Fibroblast of lung (primary cell): ENCODE measurements around the gene ABCG5. TPM values are rescaled to one million over a fixed set of nuclear protein-coding genes. Genes with fewer than 3 reads are reported as not detected.
A peak's percentile ranks its signal among the peaks of the same experiment; 100 is the strongest.

Experiments used
- DNase-seq, 2 donors: peaks; one replicate each; pipeline versions ENCODE4 v3.0.0 to v3.0.0-alpha.2; 2010; ENCODE audit warnings: low read depth in 2 of 2
- H2AFZ ChIP-seq: 2 replicates; pipeline ENCODE4 v1.5.1; 2012; ENCODE audit warnings: low read length, control low read depth, inconsistent platforms
- H3K27ac ChIP-seq: 2 replicates; pipeline ENCODE4 v1.5.1; 2011; ENCODE audit warnings: low read length, control low read depth; ENCODE audit not compliant: insufficient read depth
- H3K27me3 ChIP-seq: 2 replicates; pipeline ENCODE4 v1.5.1; 2011; ENCODE audit warnings: mild to moderate bottlenecking, low read length; ENCODE audit not compliant: control insufficient read depth, insufficient read depth
- H3K36me3 ChIP-seq: 2 replicates; pipeline ENCODE4 v1.5.1; 2011; ENCODE audit warnings: low read length; ENCODE audit not compliant: control insufficient read depth, insufficient read depth
- H3K4me1 ChIP-seq: 2 replicates; pipeline ENCODE4 v1.5.1; 2011; ENCODE audit warnings: low read length; ENCODE audit not compliant: control insufficient read depth, insufficient read depth; ENCODE audit errors: extremely low read depth
- H3K4me2 ChIP-seq: 2 replicates; pipeline ENCODE4 v1.5.1; 2011; ENCODE audit warnings: low read length, control low read depth; ENCODE audit not compliant: insufficient read depth; ENCODE audit errors: extremely low read depth
- H3K4me3 ChIP-seq, 4 experiments: fragments of 200-600 bp in 1 of 4; sonication (generic) in 1 of 4; replicated peaks in 1 of 4; 2 replicates each; pipeline ENCODE4 v1.5.1; 2011 to 2016; ENCODE audit warnings: low read length in 4 of 4, low read depth in 3 of 4, mild to moderate bottlenecking in 3 of 4, control low read depth in 2 of 4, inconsistent platforms in 1 of 4, mixed read lengths in 1 of 4; ENCODE audit not compliant: insufficient read depth in 1 of 4; ENCODE audit errors: control extremely low read depth in 1 of 4
- H3K79me2 ChIP-seq: 2 replicates; pipeline ENCODE4 v1.5.1; 2012; ENCODE audit warnings: mild to moderate bottlenecking, low read length, inconsistent platforms; ENCODE audit not compliant: control insufficient read depth, insufficient read depth
- H3K9ac ChIP-seq: 2 replicates; pipeline ENCODE4 v1.5.1; 2011; ENCODE audit warnings: mild to moderate bottlenecking, low read length, control low read depth; ENCODE audit not compliant: insufficient read depth
- H3K9me3 ChIP-seq: 2 replicates; pipeline ENCODE4 v1.5.1; 2012; ENCODE audit warnings: low read depth, low read length; ENCODE audit not compliant: control insufficient read depth, insufficient read depth
- H4K20me1 ChIP-seq: 2 replicates; pipeline ENCODE4 v1.5.1; 2011; ENCODE audit warnings: low read length; ENCODE audit not compliant: control insufficient read depth, insufficient read depth; ENCODE audit errors: extremely low read depth
- EZH2 ChIP-seq: IDR thresholded peaks from 2 replicates; pipeline ENCODE4 v1.5.1; 2012; ENCODE audit warnings: low read length, control low read depth, mild to moderate bottlenecking; ENCODE audit errors: missing control alignments
- polyA plus RNA-seq, 2 donors: library from polyadenylated mRNA; depleted of rRNA in 1 of 2; stranded (reverse) in 1 of 2; unstranded in 1 of 2; fragments of >200 nt; gene quantifications; 2 replicates each; pipeline ENCODE4 v1.2.1, GENCODE V29; 2011 to 2012; ENCODE audit warnings: missing spikeins in 1 of 2
- total RNA-seq: library from RNA; depleted of rRNA; stranded (reverse); fragments of >200 nt; gene quantifications from 2 replicates; pipeline ENCODE4 v1.2.1, GENCODE V29; 2014
- TF ChIP-seq, protein P1 (sequence below), 2 donors: IDR thresholded peaks in 1 of 2; conservative IDR thresholded peaks in 1 of 2; 1 replicate in 1 of 2; 2 replicates in 1 of 2; pipeline ENCODE4 v1.5.1; 2011 to 2012; ENCODE audit warnings: low read length in 2 of 2, control low read depth in 1 of 2, inconsistent platforms in 1 of 2, low read depth in 1 of 2, mild to moderate bottlenecking in 1 of 2

The ABCG5 gene
- total and polyA plus RNA-seq, 2 donors (not counting 1 experiment from before 2014, with no cell fraction given) = not detected

- Histone ChIP-seq H3K27me3 (no peaks in the 10 kb centered on the region), H3K9ac (no peak overlapping the region), H3K4me1 (no peaks in the 10 kb centered on the region), H3K36me3 (no peaks in the 10 kb centered on the region), H3K27ac (no peak overlapping the region), H3K4me2 (no peak overlapping the region), H4K20me1 (no peaks in the 10 kb centered on the region), H2AFZ (no peak overlapping the region), H3K4me3 (no peak overlapping the region), H3K9me3 (no peaks in the 10 kb centered on the region), H3K79me2 (no peaks in the 10 kb centered on the region)
- TF ChIP-seq, protein P1, sequence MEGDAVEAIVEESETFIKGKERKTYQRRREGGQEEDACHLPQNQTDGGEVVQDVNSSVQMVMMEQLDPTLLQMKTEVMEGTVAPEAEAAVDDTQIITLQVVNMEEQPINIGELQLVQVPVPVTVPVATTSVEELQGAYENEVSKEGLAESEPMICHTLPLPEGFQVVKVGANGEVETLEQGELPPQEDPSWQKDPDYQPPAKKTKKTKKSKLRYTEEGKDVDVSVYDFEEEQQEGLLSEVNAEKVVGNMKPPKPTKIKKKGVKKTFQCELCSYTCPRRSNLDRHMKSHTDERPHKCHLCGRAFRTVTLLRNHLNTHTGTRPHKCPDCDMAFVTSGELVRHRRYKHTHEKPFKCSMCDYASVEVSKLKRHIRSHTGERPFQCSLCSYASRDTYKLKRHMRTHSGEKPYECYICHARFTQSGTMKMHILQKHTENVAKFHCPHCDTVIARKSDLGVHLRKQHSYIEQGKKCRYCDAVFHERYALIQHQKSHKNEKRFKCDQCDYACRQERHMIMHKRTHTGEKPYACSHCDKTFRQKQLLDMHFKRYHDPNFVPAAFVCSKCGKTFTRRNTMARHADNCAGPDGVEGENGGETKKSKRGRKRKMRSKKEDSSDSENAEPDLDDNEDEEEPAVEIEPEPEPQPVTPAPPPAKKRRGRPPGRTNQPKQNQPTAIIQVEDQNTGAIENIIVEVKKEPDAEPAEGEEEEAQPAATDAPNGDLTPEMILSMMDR (conservative IDR thresholded peaks at IDR 0.05 in 1 of 2, IDR thresholded peaks at IDR 0.05 in 1 of 2; ENCODE audit: low read depth in 1 of 2, low read length in 2 of 2) = no peak
- TF ChIP-seq EZH2 = no peak
- DNase-seq = no peak
Observed at GRCh38 chr2:43787895-43788294, 50.7 kb downstream of the ABCG5 start.

DNA sequence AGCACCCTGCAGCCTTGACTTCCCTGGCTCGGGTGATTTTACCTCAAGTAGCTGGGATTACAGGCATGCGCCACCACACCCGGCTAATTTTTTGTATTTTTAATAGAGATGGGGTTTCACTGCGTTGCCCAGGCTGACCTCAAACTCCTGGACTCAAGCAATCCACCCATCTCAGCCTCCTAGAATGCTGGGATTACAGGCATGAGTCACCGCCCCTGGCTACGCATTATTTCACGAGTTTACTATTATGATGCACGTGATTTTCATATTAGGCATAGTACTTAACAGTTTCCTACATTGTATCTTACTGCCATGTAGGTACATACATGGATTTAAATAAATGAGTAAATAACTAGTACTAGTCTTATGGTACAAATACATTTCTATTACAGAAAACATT is 60.4 kb downstream of the ABCG5 start:
- Histone ChIP-seq H3K9ac (no peak overlapping the region), H3K4me2 (no peak overlapping the region), H3K4me3 (no peak overlapping the region), H3K27me3 (no peaks in the 10 kb centered on the region), H3K9me3 (no peaks in the 10 kb centered on the region), H4K20me1 (no peaks in the 10 kb centered on the region), H3K79me2 (no peaks in the 10 kb centered on the region), H3K36me3 (peaks cover 1% of the 10 kb centered on the region), H3K4me1 (no peaks in the 10 kb centered on the region), H2AFZ (no peak overlapping the region), H3K27ac (no peak overlapping the region)
- TF ChIP-seq, protein P1 (conservative IDR thresholded peaks at IDR 0.05 in 1 of 2, IDR thresholded peaks at IDR 0.05 in 1 of 2; ENCODE audit: low read depth in 1 of 2, low read length in 2 of 2) = no peak
- no peak for TF ChIP-seq EZH2
- peak in 1 of 2 donors; percentile 29 for DNase-seq

GRCh38 chr2:43777306-43777926 is 61.2 kb downstream of the ABCG5 start:
- peak in 1 of 2 donors; percentile 89 for DNase-seq
- Histone ChIP-seq H3K9ac (no peak overlapping the region), H3K36me3 (peaks cover 1% of the 10 kb centered on the region), H3K79me2 (no peaks in the 10 kb centered on the region), H2AFZ (no peak overlapping the region), H3K4me3 (no peak overlapping the region), H4K20me1 (no peaks in the 10 kb centered on the region), H3K9me3 (no peaks in the 10 kb centered on the region), H3K4me2 (no peak overlapping the region), H3K27ac (no peak overlapping the region), H3K4me1 (no peaks in the 10 kb centered on the region), H3K27me3 (no peaks in the 10 kb centered on the region)
- no peak for TF ChIP-seq EZH2
- TF ChIP-seq, protein P1 (conservative IDR thresholded peaks at IDR 0.05 in 1 of 2, IDR thresholded peaks at IDR 0.05 in 1 of 2; ENCODE audit: low read depth in 1 of 2, low read length in 2 of 2) = no peak
